B cell (primary cell): ENCODE data around the gene TOMM70. TPM values are rescaled to one million over a fixed set of nuclear protein-coding genes. Genes with fewer than 3 reads are reported as not detected.

Experiments
- ATAC-seq: fragments of 200-7000 bp; cut with Tn5 transposase; one replicate; pipeline ENCODE4 v1.10.0; 2021; ENCODE audit warnings: low read depth, mild to moderate bottlenecking, moderate number of reproducible peaks, moderate library complexity
- CTCF ChIA-PET: fragments of 350-600 bp; sonication (Branson Sonifier 250); formaldehyde crosslinking; loops from one replicate; lab custom pipeline; 2021; ENCODE audit warnings: antibody characterized with exemption, inconsistent platforms; lab: Charles Lee
- POLR2A ChIA-PET: fragments of 350-600 bp; sonication (Branson Sonifier 250); formaldehyde crosslinking; loops from one replicate; lab custom pipeline; 2021; ENCODE audit warnings: antibody characterized with exemption; lab: Charles Lee
- DNase-seq: peaks from one replicate; pipeline ENCODE4 v3.0.0; 2013
- H2AFZ ChIP-seq: 2 replicates; pipeline ENCODE4 v1.6.1; 2012; ENCODE audit warnings: mild to moderate bottlenecking, low read depth, low read length; ENCODE audit not compliant: insufficient read depth, poor library complexity, severe bottlenecking
- H3K27ac ChIP-seq, 2 donors: 1 replicate in 1 of 2; 2 replicates in 1 of 2; pipeline ENCODE4 v1.5.1; 2012 to 2013; ENCODE audit warnings: low read length in 2 of 2, mild to moderate bottlenecking in 2 of 2, moderate library complexity in 1 of 2
- H3K27me3 ChIP-seq, 4 experiments: fragments of 200-600 bp in 1 of 4; sonication (generic) in 1 of 4; replicated peaks in 1 of 4; 1 replicate in 2 of 4; 2 replicates in 2 of 4; pipeline versions ENCODE4 v1.6.1 to v1.7.0; 2013 to 2016; ENCODE audit warnings: low read length in 3 of 4, mild to moderate bottlenecking in 2 of 4, mixed read lengths in 1 of 4, moderate library complexity in 1 of 4; ENCODE audit not compliant: insufficient read depth in 4 of 4, control insufficient read depth in 3 of 4; ENCODE audit errors: control extremely low read depth in 1 of 4
- H3K36me3 ChIP-seq, 2 experiments: replicated peaks in 1 of 2; 1 replicate in 1 of 2; 2 replicates in 1 of 2; pipeline versions ENCODE4 v1.6.1 to v1.7.1; 2013; ENCODE audit warnings: low read length in 1 of 2; ENCODE audit not compliant: insufficient read depth in 2 of 2, control insufficient read depth in 1 of 2; ENCODE audit errors: control extremely low read depth in 1 of 2, extremely low read depth in 1 of 2
- H3K4me1 ChIP-seq, 2 donors: fragments of 200-600 bp in 1 of 2; sonication (generic) in 1 of 2; 1 replicate in 1 of 2; 2 replicates in 1 of 2; pipeline versions ENCODE4 v1.5.1 to v1.6.1; 2013 to 2017; ENCODE audit warnings: low read length in 2 of 2; ENCODE audit not compliant: control insufficient read depth in 2 of 2, insufficient read depth in 2 of 2
- H3K4me2 ChIP-seq: replicated peaks from 2 replicates; pipeline ENCODE3; 2012; ENCODE audit warnings: mild to moderate bottlenecking, low read depth, low read length; ENCODE audit not compliant: poor library complexity, severe bottlenecking
- H3K4me3 ChIP-seq, 5 experiments: fragments of 200-600 bp in 1 of 5; sonication (generic) in 1 of 5; 1 replicate in 3 of 5; 2 replicates in 2 of 5; pipeline versions ENCODE4 v1.5.1 to v1.7.0; 2011 to 2016; ENCODE audit warnings: low read length in 4 of 5, mild to moderate bottlenecking in 4 of 5, low read depth in 2 of 5, control low read depth in 1 of 5, moderate library complexity in 1 of 5; ENCODE audit not compliant: insufficient read depth in 1 of 5; ENCODE audit errors: control extremely low read depth in 1 of 5, extremely low read depth in 1 of 5
- H3K79me2 ChIP-seq: fragments of 200-600 bp; sonication (generic); one replicate; pipeline ENCODE4 v1.6.0; 2016; ENCODE audit warnings: low read length; ENCODE audit not compliant: control insufficient read depth, insufficient read depth
- H3K9ac ChIP-seq: fragments of 200-600 bp; sonication (generic); 2 replicates; pipeline ENCODE4 v1.6.1; 2017; ENCODE audit warnings: mild to moderate bottlenecking, low read length, moderate library complexity
- H3K9me3 ChIP-seq, 3 donors: one replicate each; pipeline versions ENCODE4 v1.6.1 to v1.7.1; 2013; ENCODE audit warnings: low read length in 2 of 3; ENCODE audit not compliant: control insufficient read depth in 2 of 3, insufficient read depth in 1 of 3; ENCODE audit errors: control extremely low read depth in 1 of 3
- H4K20me1 ChIP-seq: 2 replicates; pipeline ENCODE4 v1.6.0; 2012; ENCODE audit warnings: mild to moderate bottlenecking, low read length; ENCODE audit not compliant: insufficient read depth, control insufficient read depth, poor library complexity, severe bottlenecking
- H3K27ac Mint-ChIP-seq: one replicate; pipeline ENCODE4 v1.8.0; 2021; ENCODE audit warnings: mixed read lengths
- H3K27me3 Mint-ChIP-seq: one replicate; pipeline ENCODE4 v1.8.0; 2021; ENCODE audit warnings: mixed read lengths
- H3K4me1 Mint-ChIP-seq: one replicate; pipeline ENCODE4 v1.8.0; 2021; ENCODE audit warnings: mixed read lengths
- H3K4me3 Mint-ChIP-seq: one replicate; pipeline ENCODE4 v1.8.0; 2021; ENCODE audit warnings: mixed read lengths
- H3K9me3 Mint-ChIP-seq: one replicate; pipeline ENCODE4 v1.8.0; 2022; ENCODE audit warnings: mixed read lengths; ENCODE audit not compliant: insufficient read depth
- EZH2 ChIP-seq: IDR thresholded peaks from 2 replicates; pipeline ENCODE4 v1.6.1; 2012; ENCODE audit warnings: borderline replicate concordance, low read depth, mild to moderate bottlenecking, moderate library complexity, low read length; ENCODE audit not compliant: insufficient read depth, poor library complexity, severe bottlenecking
- WGBS: methylation state at CpG from one replicate; pipeline ENCODE4 v1.1.5; 2013; ENCODE audit warnings: missing lambda C conversion rate; ENCODE audit not compliant: insufficient coverage; 5-methylcytosine and 5-hydroxymethylcytosine counted together
- intact Hi-C: fragments of 100-400 bp; cut with micrococcal nuclease; formaldehyde crosslinking; loops from one replicate; pipeline ENCODE4 v1.10.0; 2022
- polyA plus RNA-seq: library from polyadenylated mRNA; depleted of rRNA; stranded (reverse); fragments of >200 nt; gene quantifications from 2 replicates; pipeline ENCODE4 v1.2.3, GENCODE V29; 2012
- total RNA-seq, 2 donors: library from RNA; stranded (reverse); fragments of 120-200 nt in 1 of 2; gene quantifications; 1 replicate in 1 of 2; 2 replicates in 1 of 2; pipeline versions ENCODE4 v1.2.3 to v1.2.4, GENCODE V29; 2013 to 2022
- TF ChIP-seq, protein P1 (sequence below): fragments of 200-600 bp; IDR thresholded peaks from one replicate; pipeline ENCODE4 v1.8.0; 2022; ENCODE audit warnings: antibody characterized with exemption, mild to moderate bottlenecking

TOMM70 gene
- total and polyA plus RNA-seq, 2 donors (not counting 1 experiment from before 2014, with no cell fraction given) = 6.9 to 30.0 TPM

DNA sequence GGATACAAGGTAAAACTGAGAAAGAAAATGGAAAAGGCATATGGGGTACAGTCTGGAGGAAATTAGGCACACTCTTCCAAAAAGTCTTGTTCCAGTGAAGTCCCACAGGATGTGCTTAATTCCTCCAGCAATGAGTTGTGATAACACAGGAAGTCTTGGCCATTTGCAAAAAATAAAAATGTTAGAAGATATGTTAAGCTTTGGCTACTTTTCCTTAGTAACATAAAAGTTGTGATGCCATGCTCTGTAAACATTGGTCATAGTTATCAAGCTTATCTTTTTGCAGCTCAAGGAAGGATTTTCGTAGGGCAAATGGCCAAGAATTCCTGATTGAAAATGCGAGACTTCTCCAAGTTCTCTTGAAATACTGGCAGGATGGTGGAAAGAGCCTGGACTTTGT is 26.8 kb upstream of the TOMM70 start:
- DNase-seq (no peak), ATAC-seq (no peak)
- H3K4me1 Mint-ChIP-seq = no peaks in the 10 kb centered on the region
- no peaks in the 10 kb centered on the region for H3K27me3 Mint-ChIP-seq
- no peak overlapping the region for H3K4me3 Mint-ChIP-seq
- H3K9me3 ChIP-seq = no peaks in the 10 kb centered on the region
- H3K4me2 ChIP-seq = no peak overlapping the region
- H3K4me3 ChIP-seq = no peak overlapping the region
- H3K27ac ChIP-seq = no peak overlapping the region
- no peaks in the 10 kb centered on the region for H3K4me1 ChIP-seq
- no peaks in the 10 kb centered on the region for H3K36me3 ChIP-seq
- peaks cover 0 to 7% (median 0%) of the 10 kb centered on the region in 4 experiments for H3K27me3 ChIP-seq
- H3K9me3 Mint-ChIP-seq = no peaks in the 10 kb centered on the region
- TF ChIP-seq, protein P1, sequence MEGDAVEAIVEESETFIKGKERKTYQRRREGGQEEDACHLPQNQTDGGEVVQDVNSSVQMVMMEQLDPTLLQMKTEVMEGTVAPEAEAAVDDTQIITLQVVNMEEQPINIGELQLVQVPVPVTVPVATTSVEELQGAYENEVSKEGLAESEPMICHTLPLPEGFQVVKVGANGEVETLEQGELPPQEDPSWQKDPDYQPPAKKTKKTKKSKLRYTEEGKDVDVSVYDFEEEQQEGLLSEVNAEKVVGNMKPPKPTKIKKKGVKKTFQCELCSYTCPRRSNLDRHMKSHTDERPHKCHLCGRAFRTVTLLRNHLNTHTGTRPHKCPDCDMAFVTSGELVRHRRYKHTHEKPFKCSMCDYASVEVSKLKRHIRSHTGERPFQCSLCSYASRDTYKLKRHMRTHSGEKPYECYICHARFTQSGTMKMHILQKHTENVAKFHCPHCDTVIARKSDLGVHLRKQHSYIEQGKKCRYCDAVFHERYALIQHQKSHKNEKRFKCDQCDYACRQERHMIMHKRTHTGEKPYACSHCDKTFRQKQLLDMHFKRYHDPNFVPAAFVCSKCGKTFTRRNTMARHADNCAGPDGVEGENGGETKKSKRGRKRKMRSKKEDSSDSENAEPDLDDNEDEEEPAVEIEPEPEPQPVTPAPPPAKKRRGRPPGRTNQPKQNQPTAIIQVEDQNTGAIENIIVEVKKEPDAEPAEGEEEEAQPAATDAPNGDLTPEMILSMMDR = no peak
- TF ChIP-seq EZH2 = no peak
- H3K27ac Mint-ChIP-seq = no peak overlapping the region
- no peak overlapping the region for H2AFZ ChIP-seq
- H4K20me1 ChIP-seq = no peaks in the 10 kb centered on the region
- 87% methylated on average over 2 of the region's 2 CpGs for WGBS
- ChIA-PET CTCF (no interaction called here), POLR2A (no interaction called here)
- H3K79me2 ChIP-seq = no peaks in the 10 kb centered on the region
- no peak overlapping the region for H3K9ac ChIP-seq
- intact Hi-C loops = no loop called here

DNA sequence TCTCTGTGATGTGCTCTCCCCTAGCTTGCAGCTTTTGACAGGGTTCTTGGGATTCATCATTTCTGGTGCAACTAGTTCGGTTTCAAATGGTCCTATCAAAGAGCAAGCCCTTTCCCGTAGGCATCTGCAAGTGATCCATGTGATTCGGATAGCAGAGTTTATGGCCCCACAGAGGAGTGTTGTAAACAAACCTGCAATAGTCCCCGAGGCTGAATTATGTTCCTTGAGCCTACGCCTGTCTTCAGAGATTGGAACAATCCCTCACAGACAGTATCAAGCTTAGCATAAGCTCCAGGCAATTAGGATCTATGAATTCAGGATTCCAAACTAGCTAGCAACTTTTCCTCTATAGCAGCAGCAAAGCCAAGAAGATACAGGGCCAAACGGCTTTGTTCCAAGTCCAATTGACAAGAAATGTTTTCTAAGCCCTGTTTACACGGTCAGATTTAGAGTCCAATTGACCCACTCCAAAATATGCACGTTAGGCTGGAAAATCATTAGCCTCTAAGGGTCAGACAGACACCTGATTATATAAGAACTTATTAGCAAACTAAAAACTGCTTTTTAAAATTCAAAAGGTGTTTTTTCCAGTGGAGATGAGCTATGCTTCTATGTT is 25.3 kb upstream of the TOMM70 start:
- no peak overlapping the region for H3K4me3 ChIP-seq
- no peak overlapping the region for H3K4me2 ChIP-seq
- DNase-seq (no peak), ATAC-seq (no peak)
- Mint-ChIP-seq H3K27ac (no peak overlapping the region), H3K9me3 (no peaks in the 10 kb centered on the region), H3K4me3 (no peak overlapping the region), H3K4me1 (no peaks in the 10 kb centered on the region), H3K27me3 (no peaks in the 10 kb centered on the region)
- H2AFZ ChIP-seq = no peak overlapping the region
- POLR2A ChIA-PET = no interaction called here
- CTCF ChIA-PET = no interaction called here
- no peaks in the 10 kb centered on the region for H4K20me1 ChIP-seq
- intact Hi-C loops = no loop called here
- H3K9ac ChIP-seq = no peak overlapping the region
- no peaks in the 10 kb centered on the region for H3K36me3 ChIP-seq
- no peak for TF ChIP-seq EZH2
- TF ChIP-seq, protein P1 = no peak
- H3K27ac ChIP-seq = no peak overlapping the region
- peaks cover 0 to 7% (median 0%) of the 10 kb centered on the region in 4 experiments for H3K27me3 ChIP-seq
- no peaks in the 10 kb centered on the region for H3K79me2 ChIP-seq
- no peaks in the 10 kb centered on the region for H3K9me3 ChIP-seq
- WGBS = 89% methylated on average over 7 of the region's 8 CpGs
- no peaks in the 10 kb centered on the region for H3K4me1 ChIP-seq
